Prostate gland (tissue), 2 donors: ENCODE data around the gene GPR31.

Experiments used
- CTCF ChIP-seq, 4 experiments: fragments of 200-600 bp in 2 of 4; fragments of 450-650 bp in 2 of 4; sonication (generic) in 2 of 4; IDR thresholded peaks; 1 replicate in 3 of 4; 2 replicates in 1 of 4; pipeline ENCODE4 v1.5.1; 2016 to 2019; ENCODE audit warnings: antibody characterized with exemption in 4 of 4, mild to moderate bottlenecking in 2 of 4, moderate library complexity in 2 of 4
- POLR2A ChIP-seq: fragments of 450-650 bp; IDR thresholded peaks from one replicate; pipeline ENCODE4 v1.6.1; 2016; ENCODE audit warnings: antibody characterized with exemption, mild to moderate bottlenecking
- POLR2AphosphoS5 ChIP-seq: sonication (generic); formaldehyde crosslinking; IDR thresholded peaks from one replicate; pipeline ENCODE4 v1.6.1; 2017; ENCODE audit warnings: antibody characterized with exemption

- no peak for TF ChIP-seq CTCF (IDR thresholded peaks at IDR 0.05)
- TF ChIP-seq POLR2AphosphoS5, result no peak
- no peak for TF ChIP-seq POLR2A
Observed at GRCh38 chr6:167112421-167112820, 45.4 kb downstream of the GPR31 start.
